ENCODE results near the gene HLA-B. TPM values are rescaled to one million over a fixed set of nuclear protein-coding genes. Genes with fewer than 3 reads are reported as not detected.
A peak's percentile ranks its signal among the peaks of the same experiment; 100 is the strongest.

HLA-B gene
- total RNA-seq, 1 experiment from 2014 or later = 87.4 TPM

DNA sequence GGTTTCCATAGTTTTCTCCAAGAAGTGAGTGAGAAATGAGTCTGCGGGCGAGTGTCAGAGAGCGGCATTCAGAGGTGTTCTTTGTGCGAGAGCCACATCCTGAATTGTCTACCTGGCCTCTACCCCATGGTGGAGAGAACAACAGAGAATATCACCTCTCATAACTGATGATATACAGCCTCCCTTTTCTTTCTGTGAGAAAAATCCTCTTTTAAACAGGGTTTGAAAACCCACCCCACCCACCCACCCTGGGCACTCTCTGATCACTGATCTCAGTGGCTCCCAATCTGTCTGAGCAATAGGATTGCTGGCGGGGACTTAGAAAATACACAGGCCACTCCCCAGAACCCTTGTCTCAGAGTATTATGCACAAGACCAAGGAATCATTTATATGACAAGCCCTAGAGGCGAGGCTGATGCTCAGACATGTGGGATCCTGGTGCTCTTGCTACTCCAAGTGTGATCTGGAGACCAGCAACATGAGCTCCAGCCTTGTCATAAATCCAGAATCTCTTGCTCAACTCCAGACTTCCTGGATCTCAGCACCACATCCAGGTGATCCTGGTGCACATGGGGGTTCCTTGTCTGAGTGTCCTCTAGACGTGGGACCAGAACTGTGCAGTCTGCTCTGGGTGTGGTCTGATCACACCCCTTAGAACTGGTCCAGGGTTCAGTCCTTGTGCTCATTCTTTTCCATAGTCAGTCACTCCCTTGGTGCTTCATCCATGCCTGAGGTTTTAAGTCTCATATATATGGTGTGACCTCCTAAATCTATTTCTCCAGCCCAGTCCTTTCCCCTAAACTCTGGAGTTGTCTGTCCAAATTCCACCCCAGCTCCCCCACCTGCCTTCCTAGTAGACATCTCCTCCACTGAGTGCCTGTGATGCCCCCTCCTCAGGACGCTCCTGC, 5.3 kb downstream of the HLA-B start:
- TF ChIP-seq, protein P1, sequence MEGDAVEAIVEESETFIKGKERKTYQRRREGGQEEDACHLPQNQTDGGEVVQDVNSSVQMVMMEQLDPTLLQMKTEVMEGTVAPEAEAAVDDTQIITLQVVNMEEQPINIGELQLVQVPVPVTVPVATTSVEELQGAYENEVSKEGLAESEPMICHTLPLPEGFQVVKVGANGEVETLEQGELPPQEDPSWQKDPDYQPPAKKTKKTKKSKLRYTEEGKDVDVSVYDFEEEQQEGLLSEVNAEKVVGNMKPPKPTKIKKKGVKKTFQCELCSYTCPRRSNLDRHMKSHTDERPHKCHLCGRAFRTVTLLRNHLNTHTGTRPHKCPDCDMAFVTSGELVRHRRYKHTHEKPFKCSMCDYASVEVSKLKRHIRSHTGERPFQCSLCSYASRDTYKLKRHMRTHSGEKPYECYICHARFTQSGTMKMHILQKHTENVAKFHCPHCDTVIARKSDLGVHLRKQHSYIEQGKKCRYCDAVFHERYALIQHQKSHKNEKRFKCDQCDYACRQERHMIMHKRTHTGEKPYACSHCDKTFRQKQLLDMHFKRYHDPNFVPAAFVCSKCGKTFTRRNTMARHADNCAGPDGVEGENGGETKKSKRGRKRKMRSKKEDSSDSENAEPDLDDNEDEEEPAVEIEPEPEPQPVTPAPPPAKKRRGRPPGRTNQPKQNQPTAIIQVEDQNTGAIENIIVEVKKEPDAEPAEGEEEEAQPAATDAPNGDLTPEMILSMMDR (IDR thresholded peaks at IDR 0.05; ENCODE audit: unreplicated experiment) = no peak
- no peak overlapping the region for H3K27ac Mint-ChIP-seq (ENCODE audit: low read depth, unreplicated experiment)
- H3K4me1 Mint-ChIP-seq (ENCODE audit: insufficient read depth, unreplicated experiment) = no peaks in the 10 kb centered on the region
- BruUV-seq (replicated peaks) = no TSS peak
- CTCF ChIA-PET = interaction anchor here (1.0 kb wide), 1 partner anchor 30 kb away, joined by 4 read pairs; no protein-coding TSS in a partner anchor
- intact Hi-C loops (cut with micrococcal nuclease) = no loop called here
- H3K9me3 Mint-ChIP-seq (ENCODE audit: unreplicated experiment) = no peaks in the 10 kb centered on the region
- H3K4me3 Mint-ChIP-seq (ENCODE audit: unreplicated experiment) = no peak overlapping the region
- peaks cover 7% of the 10 kb centered on the region for H3K36me3 Mint-ChIP-seq (ENCODE audit: insufficient read depth, unreplicated experiment)
- peaks cover 38% of the 10 kb centered on the region for H3K27me3 Mint-ChIP-seq (ENCODE audit: insufficient read depth, unreplicated experiment)
- peak; percentile 3 for DNase-seq (ENCODE audit: unreplicated experiment)
- POLR2A ChIA-PET = no interaction called here

DNA sequence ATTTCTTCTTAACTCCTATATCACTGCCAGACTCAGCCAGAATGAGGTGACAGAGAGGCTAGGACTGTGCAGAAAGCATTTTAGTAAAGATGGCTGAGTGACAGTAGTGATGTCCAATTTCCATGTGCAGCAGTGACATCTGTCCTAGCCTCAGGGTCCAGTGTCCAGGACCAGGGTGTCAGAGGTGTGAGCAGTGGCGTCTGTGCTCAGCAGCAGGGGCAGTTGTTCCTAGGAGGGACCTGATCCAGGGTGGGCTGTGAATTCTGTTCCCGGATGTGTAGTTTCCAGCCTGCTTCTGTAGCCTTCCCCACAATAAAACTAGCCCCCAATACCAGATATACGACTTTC, 6.0 kb downstream of the HLA-B start:
- intact Hi-C loops (cut with micrococcal nuclease) = no loop called here
- ChIA-PET POLR2A (no interaction called here), CTCF (interaction anchor here (0.5 kb wide), 1 partner anchor 154 kb away, joined by 3 read pairs; no protein-coding TSS in a partner anchor)
- no peak overlapping the region for H3K4me3 Mint-ChIP-seq (ENCODE audit: unreplicated experiment)
- H3K36me3 Mint-ChIP-seq (ENCODE audit: insufficient read depth, unreplicated experiment) = peaks cover 7% of the 10 kb centered on the region
- no TSS peak for BruUV-seq (replicated peaks)
- no peaks in the 10 kb centered on the region for H3K9me3 Mint-ChIP-seq (ENCODE audit: unreplicated experiment)
- no peak overlapping the region for H3K27ac Mint-ChIP-seq (ENCODE audit: low read depth, unreplicated experiment)
- TF ChIP-seq, protein P1 (IDR thresholded peaks at IDR 0.05; ENCODE audit: unreplicated experiment) = no peak
- DNase-seq (ENCODE audit: unreplicated experiment) = no peak
- H3K4me1 Mint-ChIP-seq (ENCODE audit: insufficient read depth, unreplicated experiment) = no peaks in the 10 kb centered on the region
- H3K27me3 Mint-ChIP-seq (ENCODE audit: insufficient read depth, unreplicated experiment) = peaks cover 38% of the 10 kb centered on the region

DNA sequence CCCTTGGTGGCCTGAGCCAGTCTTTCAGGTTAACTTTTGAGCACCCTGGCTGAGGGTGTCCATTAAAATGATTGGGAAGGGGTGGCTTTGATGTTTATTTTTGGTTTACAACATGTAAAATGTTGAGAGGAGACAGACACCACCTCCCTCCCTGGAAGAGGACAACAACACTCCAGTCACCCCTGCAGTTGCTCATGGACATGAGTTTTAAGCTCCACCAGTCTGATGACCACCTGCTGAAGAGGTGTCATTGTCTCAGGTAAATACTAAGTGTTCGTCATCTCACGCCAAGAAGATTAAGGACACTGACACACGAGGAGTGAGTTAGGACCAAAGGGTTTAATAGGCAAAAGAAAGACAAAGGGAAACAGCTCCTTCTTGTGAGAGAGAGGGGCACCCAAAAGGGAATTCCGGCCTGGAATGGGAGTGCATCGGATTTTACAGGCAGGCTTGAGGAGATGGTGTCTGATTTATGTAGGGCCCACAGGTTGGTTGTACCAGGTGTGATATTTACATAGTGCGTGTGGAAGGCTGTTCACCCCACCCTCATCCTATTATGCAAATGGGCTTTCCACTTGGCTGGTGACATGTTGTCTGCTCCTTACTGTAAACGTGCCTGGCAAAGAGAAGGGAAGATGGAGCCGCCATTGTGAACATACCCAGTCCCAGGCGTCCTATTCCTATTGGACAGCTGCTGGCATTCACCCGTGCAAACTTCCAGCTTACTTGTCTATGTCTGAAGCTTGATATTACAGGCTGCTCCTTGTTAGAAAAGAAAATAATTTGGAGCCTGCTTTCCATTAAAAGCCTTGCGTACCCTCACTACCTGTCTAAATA, 6.6 kb downstream of the HLA-B start:
- Mint-ChIP-seq H3K27ac (ENCODE audit: low read depth, unreplicated experiment) (no peak overlapping the region), H3K36me3 (ENCODE audit: insufficient read depth, unreplicated experiment) (peaks cover 7% of the 10 kb centered on the region), H3K4me1 (ENCODE audit: insufficient read depth, unreplicated experiment) (no peaks in the 10 kb centered on the region), H3K9me3 (ENCODE audit: unreplicated experiment) (no peaks in the 10 kb centered on the region), H3K27me3 (ENCODE audit: insufficient read depth, unreplicated experiment) (peaks cover 38% of the 10 kb centered on the region), H3K4me3 (ENCODE audit: unreplicated experiment) (no peak overlapping the region)
- TF ChIP-seq, protein P1 (IDR thresholded peaks at IDR 0.05; ENCODE audit: unreplicated experiment) = no peak
- DNase-seq (ENCODE audit: unreplicated experiment) = no peak
- POLR2A ChIA-PET = no interaction called here
- intact Hi-C loops (cut with micrococcal nuclease) = no loop called here
- CTCF ChIA-PET = interaction anchor here (0.5 kb wide), 2 partner anchors 153 to 205 kb away, joined by 3 read pairs; no protein-coding TSS in a partner anchor
- no TSS peak for BruUV-seq (replicated peaks)

DNA sequence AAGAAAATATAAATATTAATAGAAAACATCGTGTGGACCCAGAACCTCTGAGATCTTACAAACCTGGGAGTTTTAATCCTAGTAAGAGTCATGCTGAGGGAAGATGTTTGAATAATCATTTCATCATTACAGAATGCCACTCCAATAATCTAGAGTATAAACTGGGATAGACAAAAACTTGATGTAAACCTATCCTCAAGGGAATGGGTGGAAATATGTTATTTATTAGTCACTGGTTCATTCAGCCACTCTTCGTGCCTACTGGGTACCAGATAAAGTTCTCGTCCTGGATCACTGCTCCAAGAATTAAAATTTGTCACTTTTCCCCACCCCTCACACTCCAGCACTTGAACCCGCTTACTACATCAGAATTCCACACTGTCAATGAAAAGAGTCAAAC, 7.7 kb downstream of the HLA-B start:
- Mint-ChIP-seq H3K36me3 (ENCODE audit: insufficient read depth, unreplicated experiment) (no peaks in the 10 kb centered on the region), H3K9me3 (ENCODE audit: unreplicated experiment) (no peaks in the 10 kb centered on the region), H3K27me3 (ENCODE audit: insufficient read depth, unreplicated experiment) (peaks cover 48% of the 10 kb centered on the region), H3K4me3 (ENCODE audit: unreplicated experiment) (no peak overlapping the region), H3K4me1 (ENCODE audit: insufficient read depth, unreplicated experiment) (no peaks in the 10 kb centered on the region), H3K27ac (ENCODE audit: low read depth, unreplicated experiment) (no peak overlapping the region)
- ChIA-PET CTCF (no interaction called here), POLR2A (no interaction called here)
- intact Hi-C loops (cut with micrococcal nuclease) = no loop called here
- no peak for DNase-seq (ENCODE audit: unreplicated experiment)
- TF ChIP-seq, protein P1 (IDR thresholded peaks at IDR 0.05; ENCODE audit: unreplicated experiment) = no peak
- BruUV-seq (replicated peaks) = no TSS peak

Measured in MCF 10A (cell line).